ENCODE data around the gene EREG. TPM values are rescaled to one million over a fixed set of nuclear protein-coding genes. Genes with fewer than 3 reads are reported as not detected.

The EREG gene
- total and polyA plus RNA-seq, 2 of the 8 experiments (the other 6 are each of a cell fraction or from before 2014, with no cell fraction given) = not detected

DNA sequence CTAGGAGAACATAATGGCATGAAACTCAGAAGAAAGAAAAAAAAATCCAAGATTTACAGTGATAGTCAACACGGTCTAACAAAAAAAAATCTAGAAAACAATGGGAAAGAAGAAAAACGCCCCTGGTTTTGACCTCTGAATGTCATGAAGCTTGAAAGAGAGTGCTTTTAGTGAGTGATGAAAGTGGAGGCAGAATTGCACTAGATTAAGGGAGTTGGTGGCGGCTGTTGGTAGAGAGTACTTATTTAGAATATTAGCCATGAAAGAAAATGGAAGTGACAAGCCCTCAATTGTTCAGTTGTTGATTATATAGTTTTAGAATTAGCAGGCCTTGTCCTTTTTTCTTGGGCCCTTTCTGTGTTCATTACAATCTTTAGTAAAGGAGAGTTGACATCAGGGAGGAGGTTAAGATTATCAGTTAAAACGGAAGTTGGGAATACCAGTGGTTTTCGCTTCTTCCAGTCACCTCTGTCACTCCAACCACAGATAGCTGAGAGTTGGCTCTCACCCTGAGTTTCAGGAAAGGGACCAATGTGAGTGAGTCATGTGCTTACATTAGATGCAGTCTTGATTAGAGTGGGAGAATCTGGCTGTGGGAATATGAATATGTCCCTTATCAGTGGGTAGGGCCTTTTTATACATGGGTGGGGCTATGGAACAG, 29.7 kb downstream of the EREG start:
- H3K9ac ChIP-seq (replicated peaks in 1 of 4; ENCODE audit: extremely low read depth in 1 of 4, low read depth in 3 of 4, low read length in 3 of 4) = no peak overlapping the region
- H2BK5ac ChIP-seq (ENCODE audit: low read depth, low read length) = no peak overlapping the region
- H3K56ac ChIP-seq (replicated peaks; ENCODE audit: insufficient read length, low read depth, low read length) = no peak overlapping the region
- H3K9me3 ChIP-seq (ENCODE audit: insufficient read depth in 2 of 2, low read depth in 1 of 2, low read length in 1 of 2) = peaks cover 0 to 2% of the 10 kb centered on the region in 2 experiments; a peak in 1 of 4 replicates
- H3K4me2 ChIP-seq (ENCODE audit: insufficient read depth in 1 of 2, low read depth in 2 of 2, low read length in 2 of 2) = no peak overlapping the region
- H3K23ac ChIP-seq (ENCODE audit: insufficient read length) = no peak overlapping the region
- no peaks in the 10 kb centered on the region for H3K4me1 ChIP-seq (replicated peaks in 1 of 4; ENCODE audit: control insufficient read depth in 3 of 4, insufficient read depth in 4 of 4, low read length in 3 of 4)
- 90% methylated on average over 5 of the region's 5 CpGs; no CpG with 5 or more reads in 1 of the 2 experiments for WGBS, 2 experiments (ENCODE audit: extremely low coverage in 1 of 2, insufficient coverage in 1 of 2, insufficient read length in 1 of 2, insufficient replicate concordance in 2 of 2, low coverage in 1 of 2, low lambda C conversion rate in 2 of 2, missing lambda C conversion rate in 1 of 2)
- H3K79me1 ChIP-seq (ENCODE audit: low read depth, low read length) = no peaks in the 10 kb centered on the region
- no peak overlapping the region for H2AK5ac ChIP-seq (ENCODE audit: low read depth, low read length)
- no peaks in the 10 kb centered on the region for H3K27me3 ChIP-seq (replicated peaks in 1 of 4; ENCODE audit: control insufficient read depth in 3 of 4, extremely low read depth in 1 of 4, insufficient read depth in 3 of 4, low read length in 3 of 4)
- H3K23me2 ChIP-seq (ENCODE audit: low read depth, low read length) = no peaks in the 10 kb centered on the region
- ChIA-PET POLR2A (ENCODE audit: partially characterized antibody) (no interaction called here), CTCF (ENCODE audit: partially characterized antibody) (interaction anchor here (0.9 kb wide), 1 partner anchor 50 kb away, joined by 4 read pairs; the partner anchor contains the start of gene AREG)
- FAIRE-seq = no peak
- no peak overlapping the region for H2BK120ac ChIP-seq (replicated peaks; ENCODE audit: low read depth, low read length)
- H4K8ac ChIP-seq (ENCODE audit: extremely low read depth, insufficient read depth, low read length) = no peak overlapping the region
- H4K91ac ChIP-seq (replicated peaks; ENCODE audit: insufficient read length, low read length) = no peak overlapping the region
- H2AFZ ChIP-seq (ENCODE audit: low read length) = no peak overlapping the region
- DNase-seq (ENCODE audit: low read depth in 1 of 2, low spot score in 2 of 2) = no peak
- H3K79me2 ChIP-seq (ENCODE audit: control insufficient read depth in 1 of 2, insufficient read depth in 2 of 2, low read length in 2 of 2) = no peaks in the 10 kb centered on the region
- no peak overlapping the region for H2BK20ac ChIP-seq (ENCODE audit: low read length)
- H3K18ac ChIP-seq (ENCODE audit: extremely low read depth, low read length) = no peak overlapping the region; the same call in 1 of the 2 replicates
- no peak overlapping the region for H3K14ac ChIP-seq (ENCODE audit: insufficient read length)
- H2BK12ac ChIP-seq (ENCODE audit: low read depth, low read length) = no peak overlapping the region
- no peak overlapping the region for H2BK15ac ChIP-seq (ENCODE audit: low read length)
- no peak overlapping the region for H3K4ac ChIP-seq (replicated peaks; ENCODE audit: insufficient read length, low read depth, low read length)
- no peak overlapping the region for H3K4me3 ChIP-seq (ENCODE audit: extremely low read depth in 1 of 4, insufficient read depth in 2 of 4, low read depth in 3 of 4, low read length in 4 of 4)
- H4K5ac ChIP-seq (ENCODE audit: insufficient read length, low read depth, low read length) = no peak overlapping the region
- no peaks in the 10 kb centered on the region for H3K36me3 ChIP-seq (ENCODE audit: control insufficient read depth in 2 of 4, insufficient read depth in 4 of 4, low read length in 3 of 4)
- no peak overlapping the region for H3K27ac ChIP-seq (ENCODE audit: low read depth, low read length)
- H4K20me1 ChIP-seq (replicated peaks in 1 of 2; ENCODE audit: control insufficient read depth in 1 of 2, insufficient read depth in 2 of 2, low read length in 2 of 2) = no peaks in the 10 kb centered on the region
- TF ChIP-seq POLR2AphosphoS5 (IDR thresholded peaks at IDR 0.05; ENCODE audit: low read depth, low read length) (no peak), MAFK (IDR thresholded peaks at IDR 0.05; ENCODE audit: low read depth, low read length) (no peak), RBBP5 (IDR thresholded peaks at IDR 0.05; ENCODE audit: borderline replicate concordance, low read depth, low read length) (no peak), SIRT6 (IDR thresholded peaks at IDR 0.05; ENCODE audit: low read length) (no peak), SIN3A (conservative IDR thresholded peaks at IDR 0.05 in 1 of 2, IDR thresholded peaks at IDR 0.05 in 1 of 2; ENCODE audit: low read depth in 1 of 2, low read length in 2 of 2) (no peak), GABPA (IDR thresholded peaks at IDR 0.05; ENCODE audit: borderline replicate concordance, insufficient read depth, low read length) (no peak), PHF8 (conservative IDR thresholded peaks at IDR 0.05; ENCODE audit: low read depth, low read length) (no peak), CBX5 (IDR thresholded peaks at IDR 0.05; ENCODE audit: low read depth, low read length) (no peak), NANOG (IDR thresholded peaks at IDR 0.05; ENCODE audit: insufficient read depth, low read depth, low read length, poor library complexity, severe bottlenecking) (no peak), SIX5 (IDR thresholded peaks at IDR 0.05; ENCODE audit: low read depth, low read length) (no peak), SP4 (IDR thresholded peaks at IDR 0.05; ENCODE audit: low read length) (no peak), EZH2 (IDR thresholded peaks at IDR 0.05; ENCODE audit: low read depth, low read length, severe bottlenecking) (no peak), TCF12 (IDR thresholded peaks at IDR 0.05; ENCODE audit: low read depth, low read length) (no peak), NRF1 (IDR thresholded peaks at IDR 0.05; ENCODE audit: low read depth, low read length) (no peak)
